ENCODE data around the gene GTPBP1.

DNA sequence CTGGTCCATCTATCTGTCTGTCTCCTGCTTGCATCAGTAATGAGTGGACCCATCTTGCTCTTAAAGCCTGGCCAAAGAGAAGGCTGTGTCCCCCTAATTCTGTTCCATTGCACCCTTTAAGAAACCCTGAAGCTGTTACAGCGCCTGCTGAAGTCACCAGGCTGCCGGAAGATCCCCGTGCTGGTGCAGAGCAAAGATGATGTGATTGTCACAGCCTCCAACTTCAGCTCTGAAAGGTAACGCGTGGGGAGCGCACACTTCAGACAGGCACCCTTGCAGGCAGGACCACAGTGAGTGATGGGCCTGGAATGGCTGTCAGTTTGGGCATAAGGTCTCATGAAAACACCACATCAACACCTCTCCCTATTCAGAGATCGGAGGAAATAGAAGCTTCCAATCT, 18.4 kb downstream of the GTPBP1 start:
- TF ChIP-seq ZNF274 (IDR thresholded peaks at IDR 0.05; ENCODE audit: low read depth, low read length) (no peak), YY1 (IDR thresholded peaks at IDR 0.05; ENCODE audit: insufficient read depth, insufficient read length) (no peak), SUZ12 (IDR thresholded peaks at IDR 0.05; ENCODE audit: extremely low read depth, insufficient read depth, insufficient read length) (no peak)
